GM12878 (cell line): Measurements from ENCODE around the gene NEU4. TPM values are rescaled to one million over a fixed set of nuclear protein-coding genes. Genes with fewer than 3 reads are reported as not detected.

ENCODE experiments used
- ATAC-seq: fragments of 200-7000 bp; cut with Tn5 transposase; 3 replicates; pipeline ENCODE4 v1.9.1; 2020; ENCODE audit warnings: mild to moderate bottlenecking, moderate library complexity
- BruUV-seq: library from RNA; stranded (reverse); fragments of 400-500 nt; replicated peaks from 2 replicates; lab custom pipeline; 2021; lab: Mats Ljungman, UMichigan
- CTCF ChIA-PET: fragments of 300-600 bp; sonication (Branson Sonifier 250); formaldehyde crosslinking; extraction: SDS; loops from one replicate; lab custom pipeline; 2021; ENCODE audit warnings: inconsistent platforms; lab: Yijun Ruan, JAX
- POLR2A ChIA-PET: fragments of 350-600 bp; formaldehyde crosslinking; extraction: SDS; loops from one replicate; lab custom pipeline; 2021; ENCODE audit warnings: inconsistent platforms; lab: Charles Lee
- RAD21 ChIA-PET: fragments of 300-600 bp; sonication (Branson Sonifier 250); formaldehyde crosslinking; loops from one replicate; lab custom pipeline; 2023; ENCODE audit warnings: antibody characterized with exemption; ENCODE audit not compliant: unreplicated experiment; lab: Charles Lee
- SMC1A ChIA-PET: fragments of 300-600 bp; sonication (Branson Sonifier 250); formaldehyde crosslinking; loops from one replicate; lab custom pipeline; 2023; ENCODE audit not compliant: unreplicated experiment, uncharacterized antibody; lab: Charles Lee
- DNase-seq: peaks from one replicate; pipeline ENCODE4 v3.0.0-alpha.2; 2011; ENCODE audit warnings: low read depth, low spot score
- FAIRE-seq: peaks from 3 replicates; lab custom pipeline; 2011; peaks lifted over from hg19 to GRCh38; lab: Jason Lieb, UNC
- H2AFZ ChIP-seq: 2 replicates; pipeline ENCODE4 v1.6.0; 2011; ENCODE audit warnings: low read depth, low read length, control low read depth; ENCODE audit not compliant: control insufficient read depth
- H3K27ac ChIP-seq: 2 replicates; pipeline ENCODE4 v1.5.1; 2011; ENCODE audit warnings: control low read depth; ENCODE audit not compliant: control insufficient read depth, insufficient read depth
- H3K27me3 ChIP-seq, 2 experiments: replicated peaks in 1 of 2; 2 replicates each; pipeline versions ENCODE4 v1.6.0 to v1.6.1; 2011; ENCODE audit warnings: low read length in 1 of 2; ENCODE audit not compliant: control insufficient read depth in 2 of 2, insufficient read depth in 2 of 2
- H3K36me3 ChIP-seq, 2 experiments: 2 replicates each; pipeline ENCODE4 v1.5.1; 2011; ENCODE audit warnings: low read length in 1 of 2; ENCODE audit not compliant: control insufficient read depth in 2 of 2, insufficient read depth in 2 of 2
- H3K4me1 ChIP-seq: 2 replicates; pipeline ENCODE4 v1.6.1; 2011; ENCODE audit warnings: mild to moderate bottlenecking, low read length, moderate library complexity, mixed read lengths; ENCODE audit not compliant: control insufficient read depth, insufficient read depth
- H3K4me2 ChIP-seq: 2 replicates; pipeline ENCODE4 v1.6.0; 2011; ENCODE audit warnings: control low read depth; ENCODE audit not compliant: control insufficient read depth, insufficient read depth
- H3K4me3 ChIP-seq: fragments of 200-600 bp; sonication (generic); 2 replicates; pipeline ENCODE4 v1.5.1; 2016
- H3K79me2 ChIP-seq: 2 replicates; pipeline ENCODE4 v1.6.0; 2011; ENCODE audit warnings: low read length; ENCODE audit not compliant: control insufficient read depth, insufficient read depth
- H3K9ac ChIP-seq: 2 replicates; pipeline ENCODE4 v1.8.0; 2011; ENCODE audit warnings: low read length, control low read depth, mixed read lengths; ENCODE audit not compliant: control insufficient read depth, insufficient read depth
- H3K9me3 ChIP-seq: replicated peaks from 3 replicates; pipeline ENCODE4 v1.5.1; 2011; ENCODE audit warnings: mild to moderate bottlenecking, low read length; ENCODE audit not compliant: control insufficient read depth, insufficient read depth
- H4K20me1 ChIP-seq: 2 replicates; pipeline ENCODE4 v1.6.0; 2011; ENCODE audit not compliant: control insufficient read depth, insufficient read depth
- CBFB ChIP-seq: IDR thresholded peaks from 2 replicates; pipeline ENCODE4 v1.6.1; 2016; ENCODE audit warnings: antibody characterized with exemption, low read depth
- ESRRA ChIP-seq: IDR thresholded peaks from 2 replicates; pipeline ENCODE4 v1.6.1; 2012; ENCODE audit warnings: mild to moderate bottlenecking, low read length, improper control_type of control experiment
- FOXM1 ChIP-seq: IDR thresholded peaks from 2 replicates; pipeline ENCODE4 v1.6.1; 2012; ENCODE audit warnings: low read depth, mild to moderate bottlenecking, inconsistent platforms, low read length, moderate library complexity
- HDGF ChIP-seq: fragments of 450-650 bp; IDR thresholded peaks from 2 replicates; pipeline ENCODE4 v1.6.1; 2016; ENCODE audit warnings: antibody characterized with exemption
- KAT2A ChIP-seq: conservative IDR thresholded peaks from 2 replicates; pipeline ENCODE4 v1.6.1; 2011; ENCODE audit warnings: low read depth, low read length; ENCODE audit not compliant: control insufficient read depth
- MEF2B ChIP-seq: fragments of 450-650 bp; IDR thresholded peaks from 2 replicates; pipeline ENCODE4 v1.6.1; 2018; ENCODE audit warnings: mild to moderate bottlenecking, moderate library complexity; ENCODE audit not compliant: partially characterized antibody, poor library complexity, severe bottlenecking
- SMAD1 ChIP-seq: fragments of 450-650 bp; IDR thresholded peaks from 2 replicates; pipeline ENCODE4 v1.6.1; 2018; ENCODE audit warnings: mild to moderate bottlenecking, low read depth; ENCODE audit not compliant: partially characterized antibody
- TCF3 ChIP-seq: IDR thresholded peaks from 2 replicates; pipeline ENCODE4 v1.6.1; 2012; ENCODE audit warnings: low read depth, mild to moderate bottlenecking, low read length, borderline replicate concordance; ENCODE audit not compliant: insufficient read depth
- ZZZ3 ChIP-seq: IDR thresholded peaks from 2 replicates; pipeline ENCODE4 v1.6.1; 2011; ENCODE audit warnings: low read depth; ENCODE audit not compliant: control insufficient read depth, insufficient read length
- WGBS: methylation state at CpG from one replicate; pipeline ENCODE4 v1.1.6; 2016; ENCODE audit warnings: low lambda C conversion rate; ENCODE audit not compliant: insufficient replicate concordance, insufficient coverage; ENCODE audit errors: missing lambda C conversion rate; 5-methylcytosine and 5-hydroxymethylcytosine counted together
- in situ Hi-C: fragments of 300-500 bp; cut with MboI; formaldehyde crosslinking; loops from 9 replicates; pipeline ENCODE4 v1.14.3; 2018; ENCODE audit warnings: mixed read lengths
- intact Hi-C: fragments of 100-400 bp; cut with micrococcal nuclease; formaldehyde crosslinking; loops from one replicate; pipeline ENCODE4 v1.14.2; 2022; ENCODE audit not compliant: unreplicated experiment
- polyA plus RNA-seq, 11 experiments: library from polyadenylated mRNA; depleted of rRNA in 4 of 11; unstranded in 6 of 11; stranded (reverse) in 5 of 11; fragments of >200 nt; fragmentation: Nextera tagmentation in 4 of 11; fragmentation: Illumina TruSeq in 1 of 11; extraction: Ambion mirVana in 4 of 11; extraction: Trizol in 1 of 11; gene quantifications; 1 replicate in 1 of 11; 2 replicates in 10 of 11; pipeline versions ENCODE4 v1.2.1 to v1.2.3, GENCODE V29; 2011 to 2016; ENCODE audit warnings: inconsistent platforms in 2 of 11, missing spikeins in 2 of 11, low read depth in 1 of 11
- total RNA-seq, 4 experiments: library from RNA; depleted of rRNA in 3 of 4; stranded (reverse); fragments of >200 nt in 3 of 4; fragmentation: Illumina TruSeq in 1 of 4; extraction: Trizol in 1 of 4; gene quantifications; 2 replicates each; pipeline versions ENCODE4 v1.2.1 to v1.2.3, GENCODE V29; 2013 to 2021
- TF ChIP-seq, protein P1 (sequence below): IDR thresholded peaks from 2 replicates; pipeline ENCODE4 v1.6.1; 2011; ENCODE audit warnings: low read depth, low read length, improper control_type of control experiment, borderline replicate concordance
- TF ChIP-seq, protein P2 (sequence below): fragments of 450-650 bp; IDR thresholded peaks from 2 replicates; pipeline ENCODE4 v1.6.1; 2017; ENCODE audit warnings: mild to moderate bottlenecking, moderate library complexity
- TF ChIP-seq, protein P3 (sequence below): IDR thresholded peaks from 2 replicates; pipeline ENCODE4 v1.6.1; 2012; ENCODE audit warnings: mild to moderate bottlenecking, low read depth, low read length

Gene NEU4
- total and polyA plus RNA-seq, 10 of the 15 experiments (the other 5 are each of a cell fraction or from before 2014, with no cell fraction given) = 0.01 to 0.28 (median 0.14) TPM; not detected in 5

DNA sequence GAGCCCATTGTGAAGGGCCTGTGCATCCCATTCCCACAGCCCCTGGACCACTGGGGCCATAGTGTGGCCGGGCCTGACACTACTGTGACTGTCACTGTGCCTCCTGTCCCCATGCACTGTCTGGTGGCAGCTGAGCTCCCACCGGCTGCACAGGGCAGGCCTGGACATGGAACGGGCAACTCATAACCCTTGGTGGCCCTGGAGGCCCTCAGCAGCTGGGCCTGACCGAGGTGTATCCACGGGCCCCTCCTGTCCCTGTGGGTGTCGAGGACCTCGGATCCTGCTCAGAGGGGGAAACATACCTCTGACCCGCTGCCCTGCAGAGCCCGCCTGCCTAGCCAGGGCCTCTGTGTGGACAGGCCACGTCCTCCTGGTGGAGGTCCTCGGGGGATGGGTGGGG, 40.1 kb upstream of the NEU4 start:
- Histone ChIP-seq H3K4me3 (no peak overlapping the region), H3K4me2 (no peak overlapping the region), H3K9ac (no peak overlapping the region), H3K27ac (no peak overlapping the region), H3K27me3 (no peaks in the 10 kb centered on the region), H2AFZ (no peak overlapping the region), H4K20me1 (no peaks in the 10 kb centered on the region), H3K36me3 (no peaks in the 10 kb centered on the region), H3K9me3 (no peaks in the 10 kb centered on the region), H3K79me2 (no peaks in the 10 kb centered on the region), H3K4me1 (peaks cover 16% of the 10 kb centered on the region)
- POLR2A ChIA-PET = no interaction called here
- no peak for DNase-seq
- WGBS = 86% methylated on average over 11 of the region's 11 CpGs
- TF ChIP-seq, protein P1, sequence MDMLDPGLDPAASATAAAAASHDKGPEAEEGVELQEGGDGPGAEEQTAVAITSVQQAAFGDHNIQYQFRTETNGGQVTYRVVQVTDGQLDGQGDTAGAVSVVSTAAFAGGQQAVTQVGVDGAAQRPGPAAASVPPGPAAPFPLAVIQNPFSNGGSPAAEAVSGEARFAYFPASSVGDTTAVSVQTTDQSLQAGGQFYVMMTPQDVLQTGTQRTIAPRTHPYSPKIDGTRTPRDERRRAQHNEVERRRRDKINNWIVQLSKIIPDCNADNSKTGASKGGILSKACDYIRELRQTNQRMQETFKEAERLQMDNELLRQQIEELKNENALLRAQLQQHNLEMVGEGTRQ = no peak
- no peak for TF ChIP-seq ESRRA
- TF ChIP-seq FOXM1 = no peak
- TF ChIP-seq, protein P2, sequence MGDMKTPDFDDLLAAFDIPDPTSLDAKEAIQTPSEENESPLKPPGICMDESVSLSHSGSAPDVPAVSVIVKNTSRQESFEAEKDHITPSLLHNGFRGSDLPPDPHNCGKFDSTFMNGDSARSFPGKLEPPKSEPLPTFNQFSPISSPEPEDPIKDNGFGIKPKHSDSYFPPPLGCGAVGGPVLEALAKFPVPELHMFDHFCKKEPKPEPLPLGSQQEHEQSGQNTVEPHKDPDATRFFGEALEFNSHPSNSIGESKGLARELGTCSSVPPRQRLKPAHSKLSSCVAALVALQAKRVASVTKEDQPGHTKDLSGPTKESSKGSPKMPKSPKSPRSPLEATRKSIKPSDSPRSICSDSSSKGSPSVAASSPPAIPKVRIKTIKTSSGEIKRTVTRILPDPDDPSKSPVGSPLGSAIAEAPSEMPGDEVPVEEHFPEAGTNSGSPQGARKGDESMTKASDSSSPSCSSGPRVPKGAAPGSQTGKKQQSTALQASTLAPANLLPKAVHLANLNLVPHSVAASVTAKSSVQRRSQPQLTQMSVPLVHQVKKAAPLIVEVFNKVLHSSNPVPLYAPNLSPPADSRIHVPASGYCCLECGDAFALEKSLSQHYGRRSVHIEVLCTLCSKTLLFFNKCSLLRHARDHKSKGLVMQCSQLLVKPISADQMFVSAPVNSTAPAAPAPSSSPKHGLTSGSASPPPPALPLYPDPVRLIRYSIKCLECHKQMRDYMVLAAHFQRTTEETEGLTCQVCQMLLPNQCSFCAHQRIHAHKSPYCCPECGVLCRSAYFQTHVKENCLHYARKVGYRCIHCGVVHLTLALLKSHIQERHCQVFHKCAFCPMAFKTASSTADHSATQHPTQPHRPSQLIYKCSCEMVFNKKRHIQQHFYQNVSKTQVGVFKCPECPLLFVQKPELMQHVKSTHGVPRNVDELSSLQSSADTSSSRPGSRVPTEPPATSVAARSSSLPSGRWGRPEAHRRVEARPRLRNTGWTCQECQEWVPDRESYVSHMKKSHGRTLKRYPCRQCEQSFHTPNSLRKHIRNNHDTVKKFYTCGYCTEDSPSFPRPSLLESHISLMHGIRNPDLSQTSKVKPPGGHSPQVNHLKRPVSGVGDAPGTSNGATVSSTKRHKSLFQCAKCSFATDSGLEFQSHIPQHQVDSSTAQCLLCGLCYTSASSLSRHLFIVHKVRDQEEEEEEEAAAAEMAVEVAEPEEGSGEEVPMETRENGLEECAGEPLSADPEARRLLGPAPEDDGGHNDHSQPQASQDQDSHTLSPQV = no peak
- TF ChIP-seq KAT2A = no peak
- TF ChIP-seq ZZZ3 = no peak
- TF ChIP-seq CBFB = no peak
- no peak for TF ChIP-seq TCF3
- no peak for TF ChIP-seq SMAD1
- TF ChIP-seq HDGF = no peak
- TF ChIP-seq, protein P3, sequence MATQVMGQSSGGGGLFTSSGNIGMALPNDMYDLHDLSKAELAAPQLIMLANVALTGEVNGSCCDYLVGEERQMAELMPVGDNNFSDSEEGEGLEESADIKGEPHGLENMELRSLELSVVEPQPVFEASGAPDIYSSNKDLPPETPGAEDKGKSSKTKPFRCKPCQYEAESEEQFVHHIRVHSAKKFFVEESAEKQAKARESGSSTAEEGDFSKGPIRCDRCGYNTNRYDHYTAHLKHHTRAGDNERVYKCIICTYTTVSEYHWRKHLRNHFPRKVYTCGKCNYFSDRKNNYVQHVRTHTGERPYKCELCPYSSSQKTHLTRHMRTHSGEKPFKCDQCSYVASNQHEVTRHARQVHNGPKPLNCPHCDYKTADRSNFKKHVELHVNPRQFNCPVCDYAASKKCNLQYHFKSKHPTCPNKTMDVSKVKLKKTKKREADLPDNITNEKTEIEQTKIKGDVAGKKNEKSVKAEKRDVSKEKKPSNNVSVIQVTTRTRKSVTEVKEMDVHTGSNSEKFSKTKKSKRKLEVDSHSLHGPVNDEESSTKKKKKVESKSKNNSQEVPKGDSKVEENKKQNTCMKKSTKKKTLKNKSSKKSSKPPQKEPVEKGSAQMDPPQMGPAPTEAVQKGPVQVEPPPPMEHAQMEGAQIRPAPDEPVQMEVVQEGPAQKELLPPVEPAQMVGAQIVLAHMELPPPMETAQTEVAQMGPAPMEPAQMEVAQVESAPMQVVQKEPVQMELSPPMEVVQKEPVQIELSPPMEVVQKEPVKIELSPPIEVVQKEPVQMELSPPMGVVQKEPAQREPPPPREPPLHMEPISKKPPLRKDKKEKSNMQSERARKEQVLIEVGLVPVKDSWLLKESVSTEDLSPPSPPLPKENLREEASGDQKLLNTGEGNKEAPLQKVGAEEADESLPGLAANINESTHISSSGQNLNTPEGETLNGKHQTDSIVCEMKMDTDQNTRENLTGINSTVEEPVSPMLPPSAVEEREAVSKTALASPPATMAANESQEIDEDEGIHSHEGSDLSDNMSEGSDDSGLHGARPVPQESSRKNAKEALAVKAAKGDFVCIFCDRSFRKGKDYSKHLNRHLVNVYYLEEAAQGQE = no peak
- no peak for TF ChIP-seq MEF2B
- no peak for FAIRE-seq
- CTCF ChIA-PET = no interaction called here
- no TSS peak for BruUV-seq
- no peak for ATAC-seq
- RAD21 ChIA-PET = no interaction called here
- intact Hi-C loops (no loop called here), in situ Hi-C loops (no loop called here)
- SMC1A ChIA-PET = no interaction called here
